Measurements from ENCODE around the gene NR2F1-AS1.
A peak's percentile ranks its signal among the peaks of the same experiment; 100 is the strongest.
"Not testable (repeated sequence)": the region's sequence is repeated elsewhere in the genome, so short reads cannot be mapped to it uniquely, and the experiment has no call there.

Gene NR2F1-AS1

GRCh38 chr5:93532370-93532769 lies 48.6 kb downstream of the NR2F1-AS1 start:
- DNase-seq: peak; percentile 11

DNA sequence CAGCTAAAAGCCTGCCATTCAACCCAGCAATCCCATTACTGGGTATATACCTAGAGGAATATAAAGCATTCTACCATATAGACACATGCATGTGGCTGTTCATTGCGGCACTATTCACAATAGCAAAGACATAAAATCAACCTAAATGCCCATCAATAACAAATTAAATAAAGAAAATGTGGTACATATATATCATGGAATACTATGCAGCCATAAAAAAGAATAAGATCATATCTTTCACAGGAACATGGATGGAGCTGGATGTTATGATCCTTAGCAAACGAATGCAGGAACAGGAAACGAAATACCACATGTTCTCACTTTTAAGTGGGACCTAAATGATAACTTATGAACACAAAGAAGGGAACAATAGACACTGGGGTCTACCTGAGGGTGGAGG lies 59.2 kb downstream of the NR2F1-AS1 start:
- DNase-seq: not testable (repeated sequence)

GRCh38 chr5:93519740-93520139 lies 61.3 kb downstream of the NR2F1-AS1 start:
- no peak for DNase-seq

DNA sequence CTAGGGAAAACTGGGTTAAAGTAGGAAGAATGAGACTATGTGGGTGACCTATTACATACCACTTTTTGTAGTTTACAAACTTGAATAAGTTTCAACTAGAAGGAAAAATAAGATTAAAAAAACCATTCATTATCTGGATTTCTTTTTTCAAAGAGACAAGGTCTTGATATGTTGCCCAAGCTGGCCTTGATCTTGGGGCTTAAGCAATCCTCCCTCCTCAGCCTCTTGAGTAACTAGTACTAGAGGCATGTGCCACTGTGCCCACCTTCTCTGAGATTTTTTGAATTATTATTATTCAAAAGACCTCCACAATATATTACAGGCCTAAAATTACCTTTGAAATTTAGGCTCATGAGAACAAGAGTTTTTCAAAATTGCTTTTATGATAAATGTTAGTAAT lies 63.2 kb downstream of the NR2F1-AS1 start:
- no peak for DNase-seq

DNA sequence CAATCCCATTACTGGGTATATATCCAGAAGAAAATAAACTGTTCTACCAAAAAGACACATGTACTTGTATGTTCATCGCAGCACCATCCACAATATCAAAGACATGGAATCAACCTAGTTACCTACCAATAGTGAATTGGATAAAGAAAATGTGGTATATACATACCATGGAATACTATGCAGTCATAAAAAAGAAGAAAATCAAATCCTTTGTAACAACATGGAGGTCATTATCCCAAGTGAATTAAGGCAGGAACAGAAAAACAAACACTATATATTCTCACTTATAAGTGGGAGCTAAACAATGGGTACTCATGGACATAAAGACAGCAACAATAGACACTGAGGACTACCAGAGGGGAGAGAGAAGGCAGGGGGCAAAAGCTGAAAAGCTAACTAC lies 67.7 kb downstream of the NR2F1-AS1 start:
- DNase-seq: no peak

GRCh38 chr5:93512799-93513198 lies 68.2 kb downstream of the NR2F1-AS1 start:
- DNase-seq: no peak

- no peak for DNase-seq
Measured at GRCh38 chr5:93511445-93511844, 69.6 kb downstream of the NR2F1-AS1 start.

DNA sequence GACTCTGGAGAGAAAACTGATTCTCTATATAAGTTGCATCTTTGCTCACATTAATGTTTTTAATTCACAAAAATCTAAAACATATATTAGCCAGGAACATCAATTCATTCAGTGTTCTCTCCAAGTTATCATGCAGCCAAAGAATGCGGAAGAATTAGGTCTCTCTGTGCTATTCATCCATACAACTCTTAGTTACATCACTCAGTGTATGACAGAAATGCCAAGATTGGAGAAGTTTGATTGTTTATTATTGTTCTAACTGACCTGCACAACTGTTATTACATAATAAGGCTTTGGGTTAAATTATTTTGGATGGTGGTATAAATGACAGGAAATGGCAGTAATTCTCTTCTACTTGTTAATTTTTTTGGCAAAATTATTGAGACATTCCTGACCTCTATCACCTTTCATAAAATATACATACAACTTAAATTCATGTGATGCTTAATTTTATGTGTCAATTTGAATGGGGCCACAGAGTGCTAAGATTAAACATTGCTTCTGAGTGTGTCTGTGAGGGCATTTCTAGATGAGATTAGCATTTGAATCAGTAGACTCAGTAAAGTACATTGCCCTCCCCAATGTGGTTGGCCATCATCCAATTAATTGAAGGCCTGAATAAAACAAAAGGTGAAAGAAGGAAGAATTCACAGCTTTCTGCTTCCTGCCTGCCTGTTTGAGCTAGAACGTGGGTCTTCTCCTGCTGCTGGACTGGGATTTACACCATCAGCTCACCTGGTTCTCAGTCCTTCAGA lies 70.2 kb downstream of the NR2F1-AS1 start:
- DNase-seq: no peak

GRCh38 chr5:93505553-93505952 lies 75.5 kb downstream of the NR2F1-AS1 start:
- DNase-seq: not testable (repeated sequence)

GRCh38 chr5:93503598-93504067 lies 77.4 kb downstream of the NR2F1-AS1 start:
- DNase-seq: no peak

DNA sequence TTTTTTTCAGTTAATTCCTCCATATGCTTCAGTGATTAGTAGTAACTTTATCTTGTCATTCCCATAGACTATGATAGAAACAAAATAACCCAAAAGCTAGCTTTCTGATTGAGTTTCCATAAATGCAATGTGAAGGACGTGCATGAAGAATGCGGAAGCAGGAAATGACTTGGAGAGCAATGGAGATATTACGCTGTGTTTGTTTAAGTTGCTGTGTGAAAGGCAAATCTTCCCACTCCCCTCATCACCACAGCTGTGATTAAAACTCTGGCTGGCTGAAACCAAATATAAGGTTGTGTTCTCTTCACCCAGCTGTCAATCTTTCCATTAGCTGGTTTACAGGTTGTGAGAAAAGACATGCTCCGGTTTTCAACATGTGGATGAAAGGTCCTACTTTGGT lies 83.9 kb downstream of the NR2F1-AS1 start:
- DNase-seq: no peak

DNA sequence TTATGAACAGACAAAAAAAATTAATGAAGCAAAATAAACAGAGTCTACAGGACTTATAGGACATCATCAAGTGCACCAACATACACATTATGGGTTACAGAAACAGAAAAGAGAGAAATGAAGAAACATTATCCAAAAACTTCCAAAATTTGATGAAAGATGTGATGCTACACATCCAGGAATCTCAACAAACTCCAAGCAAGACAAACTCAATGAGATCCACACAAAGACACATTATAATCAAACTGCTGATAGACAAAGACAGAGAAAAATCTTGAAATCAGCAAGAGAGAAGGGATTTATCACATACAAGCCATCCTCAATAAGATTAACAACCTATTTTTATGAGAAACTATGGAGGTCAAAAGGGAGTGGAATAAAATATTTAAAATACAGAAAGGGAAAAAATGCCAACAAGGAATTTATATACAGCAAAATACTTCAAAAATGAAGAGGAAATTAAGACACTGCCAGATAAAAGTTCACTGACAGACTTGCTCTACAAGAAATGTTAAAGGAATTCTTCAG lies 101.0 kb downstream of the NR2F1-AS1 start:
- no peak for DNase-seq

DNA sequence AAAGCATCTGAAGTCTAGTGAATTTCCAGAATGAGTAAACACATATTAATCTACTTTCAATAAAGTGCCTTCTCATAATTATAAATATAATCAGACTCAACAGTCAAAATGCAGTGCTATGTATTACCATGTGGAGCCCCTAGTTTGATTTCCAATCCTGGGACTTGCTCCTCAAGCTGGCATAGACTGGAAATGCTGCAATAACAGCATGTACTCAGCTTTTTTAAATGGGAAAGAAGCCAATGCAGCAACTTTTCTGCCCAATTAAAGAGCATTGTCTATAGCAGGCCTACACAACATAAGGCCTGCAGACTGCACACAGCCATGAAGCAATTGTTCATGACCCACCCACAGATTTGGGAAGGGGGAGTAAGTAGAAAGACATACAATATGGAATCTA lies 103.2 kb downstream of the NR2F1-AS1 start:
- no peak for DNase-seq

DNA sequence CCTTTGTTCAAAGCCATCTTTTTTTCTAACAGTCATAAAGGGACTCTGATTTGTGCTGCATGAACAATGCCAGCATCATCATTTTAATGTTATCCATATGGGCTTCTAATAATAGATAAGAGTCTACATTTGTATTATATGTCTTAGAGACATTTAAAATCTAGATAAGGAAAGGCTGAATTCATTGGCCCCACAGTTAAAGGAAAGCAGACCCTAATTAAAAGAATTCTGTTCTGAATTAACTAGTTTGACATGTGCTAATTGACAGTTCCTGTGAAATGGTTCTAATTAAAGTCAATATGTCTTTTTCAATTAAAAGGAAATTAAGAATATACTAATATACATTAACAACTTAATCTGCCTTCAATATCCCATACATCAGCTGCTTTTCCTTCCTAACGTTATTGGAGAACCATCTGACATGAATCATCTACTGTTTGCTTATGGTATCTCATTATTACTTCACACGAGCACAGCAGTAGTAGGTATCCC lies 104.7 kb downstream of the NR2F1-AS1 start:
- DNase-seq: no peak

GRCh38 chr5:93462916-93463315 lies 118.1 kb downstream of the NR2F1-AS1 start:
- DNase-seq: no peak

GRCh38 chr5:93461756-93462155 lies 119.3 kb downstream of the NR2F1-AS1 start:
- no peak for DNase-seq

DNA sequence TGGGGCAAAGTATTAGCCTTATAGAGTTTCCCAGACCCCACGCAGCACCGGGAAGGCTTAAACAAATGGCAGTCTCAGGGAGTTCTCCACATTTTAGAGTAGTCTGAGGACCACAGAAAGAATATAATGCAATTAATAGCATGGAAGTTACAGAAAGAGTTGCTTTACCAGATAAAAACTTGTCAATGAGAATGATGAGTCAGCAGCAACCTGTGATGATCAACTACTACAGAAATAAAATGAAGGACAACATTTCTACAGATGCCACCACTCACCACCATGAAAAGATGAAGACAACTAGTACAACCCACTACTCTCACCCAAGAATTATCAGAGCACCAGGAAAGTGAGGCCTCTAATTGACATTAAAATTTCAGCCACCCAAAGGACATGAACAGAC lies 120.7 kb downstream of the NR2F1-AS1 start:
- no peak for DNase-seq

GRCh38 chr5:93456796-93457195 lies 124.2 kb downstream of the NR2F1-AS1 start:
- not testable (repeated sequence) for DNase-seq

DNA sequence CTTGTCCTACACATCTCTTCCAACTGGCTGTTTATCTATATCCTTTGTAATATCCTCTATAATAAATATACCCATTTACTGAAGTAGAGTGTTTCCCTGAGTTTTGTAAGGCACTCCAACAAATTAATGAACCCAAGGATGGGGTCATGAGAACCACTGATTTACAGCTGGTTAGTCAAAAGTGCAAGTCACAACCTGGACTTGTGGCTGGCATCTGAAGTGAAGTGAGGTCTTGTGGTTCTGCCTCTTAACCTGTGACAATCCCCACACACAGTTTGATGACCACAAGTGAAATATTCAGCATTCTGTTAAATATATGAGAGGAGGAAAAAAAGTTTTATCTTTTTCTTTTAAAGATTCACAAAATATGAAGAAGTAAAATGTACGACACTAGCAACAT lies 126.1 kb downstream of the NR2F1-AS1 start:
- no peak for DNase-seq

DNA sequence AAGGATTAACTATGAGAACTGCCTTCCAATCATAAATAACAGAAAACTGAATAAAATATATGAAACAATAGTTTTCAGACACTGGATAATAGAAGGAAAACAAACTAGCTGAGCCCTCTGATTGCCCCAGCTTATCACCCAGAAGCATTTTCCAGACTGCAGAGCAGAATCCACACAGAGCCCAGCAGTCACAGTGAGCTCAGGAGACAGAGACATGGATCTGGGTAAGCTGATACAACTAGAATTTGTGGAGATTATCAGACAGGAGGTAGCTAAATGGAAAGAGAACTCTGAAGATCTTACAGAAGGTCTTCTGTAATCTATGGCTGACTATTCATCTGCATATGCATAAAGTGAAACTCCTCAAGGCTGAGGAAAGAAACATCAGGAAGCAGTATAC lies 128.8 kb downstream of the NR2F1-AS1 start:
- no peak for DNase-seq

GRCh38 chr5:93438124-93438523 lies 142.9 kb downstream of the NR2F1-AS1 start:
- DNase-seq: no peak

- DNase-seq: no peak
Measured at GRCh38 chr5:93436083-93436482, 144.9 kb downstream of the NR2F1-AS1 start.

- no peak for DNase-seq
Measured at GRCh38 chr5:93433422-93433821, 147.6 kb downstream of the NR2F1-AS1 start.

DNA sequence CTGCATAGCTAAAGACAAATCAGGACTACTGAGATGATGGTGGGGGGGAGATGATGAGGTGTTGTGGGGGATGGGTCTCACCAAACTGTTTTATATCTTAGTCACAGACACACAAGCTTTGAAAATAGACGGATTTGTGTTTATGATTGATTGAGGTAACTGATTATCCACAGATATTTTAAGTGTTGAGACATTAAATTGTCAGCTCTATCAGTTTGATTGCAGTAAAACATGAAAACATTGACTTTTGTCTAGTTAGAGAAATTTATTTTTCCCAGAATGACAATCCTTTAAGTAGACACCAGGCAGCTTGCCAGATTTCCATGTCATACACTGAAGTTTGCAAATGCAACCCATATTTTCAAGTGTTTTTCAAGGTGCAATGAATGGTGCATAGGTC lies 149.8 kb downstream of the NR2F1-AS1 start:
- DNase-seq: no peak

All from right kidney (tissue), 1 donor.